HUES48 (cell line): ENCODE measurements around the gene VSX1.

ENCODE experiments used
- H3K27ac ChIP-seq: one replicate; pipeline ENCODE4 v1.7.0; 2013; ENCODE audit warnings: low read depth, low read length, inconsistent platforms
- H3K27me3 ChIP-seq: 2 replicates; pipeline ENCODE4 v1.6.1; 2013; ENCODE audit warnings: mild to moderate bottlenecking, low read length; ENCODE audit not compliant: control insufficient read depth, insufficient read depth
- H3K36me3 ChIP-seq: 2 replicates; pipeline ENCODE4 v1.6.1; 2013; ENCODE audit warnings: low read length; ENCODE audit not compliant: control insufficient read depth, insufficient read depth
- H3K4me1 ChIP-seq: 2 replicates; pipeline ENCODE4 v1.6.1; 2013; ENCODE audit warnings: mild to moderate bottlenecking, low read length; ENCODE audit not compliant: control insufficient read depth, insufficient read depth
- H3K4me3 ChIP-seq: 2 replicates; pipeline ENCODE4 v1.5.1; 2013; ENCODE audit warnings: mild to moderate bottlenecking, low read depth, low read length
- H3K9ac ChIP-seq: 2 replicates; pipeline ENCODE4 v1.6.1; 2013; ENCODE audit warnings: mild to moderate bottlenecking, low read depth, low read length, moderate library complexity
- H3K9me3 ChIP-seq: 2 replicates; pipeline ENCODE4 v1.6.1; 2013; ENCODE audit warnings: low read length; ENCODE audit not compliant: control insufficient read depth, insufficient read depth

The VSX1 gene

GRCh38 chr20:25117990-25118389 lies 36.0 kb upstream of the VSX1 start:
- no peaks in the 10 kb centered on the region for H3K9me3 ChIP-seq

GRCh38 chr20:25116739-25117458 lies 35.0 kb upstream of the VSX1 start:
- no peaks in the 10 kb centered on the region for H3K36me3 ChIP-seq
- no peak overlapping the region for H3K9ac ChIP-seq
- H3K4me1 ChIP-seq: no peaks in the 10 kb centered on the region
- no peaks in the 10 kb centered on the region for H3K9me3 ChIP-seq
- no peak overlapping the region for H3K4me3 ChIP-seq
- H3K27ac ChIP-seq: no peak overlapping the region
- no peaks in the 10 kb centered on the region for H3K27me3 ChIP-seq

More at GRCh38 chr20:25117990-25118389, 36.0 kb upstream of the VSX1 start:
- H3K36me3 ChIP-seq: no peaks in the 10 kb centered on the region
- H3K27ac ChIP-seq: no peak overlapping the region
- no peaks in the 10 kb centered on the region for H3K27me3 ChIP-seq
- no peak overlapping the region for H3K4me3 ChIP-seq
- no peaks in the 10 kb centered on the region for H3K4me1 ChIP-seq
- H3K9ac ChIP-seq: no peak overlapping the region

- Histone ChIP-seq H3K4me3 (no peak overlapping the region), H3K9ac (no peak overlapping the region), H3K4me1 (no peaks in the 10 kb centered on the region), H3K27ac (no peak overlapping the region), H3K36me3 (no peaks in the 10 kb centered on the region), H3K27me3 (no peaks in the 10 kb centered on the region), H3K9me3 (no peaks in the 10 kb centered on the region)
Observed at GRCh38 chr20:25103526-25103925, 21.6 kb upstream of the VSX1 start.

- Histone ChIP-seq H3K4me1 (no peaks in the 10 kb centered on the region), H3K4me3 (no peak overlapping the region), H3K9me3 (no peaks in the 10 kb centered on the region), H3K27me3 (no peaks in the 10 kb centered on the region), H3K27ac (no peak overlapping the region), H3K9ac (no peak overlapping the region), H3K36me3 (no peaks in the 10 kb centered on the region)
Observed at GRCh38 chr20:25100914-25101313, 19.0 kb upstream of the VSX1 start.

GRCh38 chr20:25099601-25100140 lies 17.7 kb upstream of the VSX1 start:
- no peaks in the 10 kb centered on the region for H3K9me3 ChIP-seq

GRCh38 chr20:25097498-25097897 lies 15.6 kb upstream of the VSX1 start:
- no peak overlapping the region for H3K9ac ChIP-seq
- H3K36me3 ChIP-seq: no peaks in the 10 kb centered on the region
- no peaks in the 10 kb centered on the region for H3K4me1 ChIP-seq
- H3K27me3 ChIP-seq: no peaks in the 10 kb centered on the region
- no peaks in the 10 kb centered on the region for H3K9me3 ChIP-seq
- no peak overlapping the region for H3K27ac ChIP-seq
- H3K4me3 ChIP-seq: no peak overlapping the region

More at GRCh38 chr20:25099601-25100140, 17.7 kb upstream of the VSX1 start:
- H3K4me1 ChIP-seq: no peaks in the 10 kb centered on the region
- H3K4me3 ChIP-seq: no peak overlapping the region
- H3K27ac ChIP-seq: no peak overlapping the region
- H3K27me3 ChIP-seq: no peaks in the 10 kb centered on the region
- no peak overlapping the region for H3K9ac ChIP-seq
- no peaks in the 10 kb centered on the region for H3K36me3 ChIP-seq

- Histone ChIP-seq H3K4me1 (no peaks in the 10 kb centered on the region), H3K36me3 (no peaks in the 10 kb centered on the region), H3K27me3 (peaks cover 45% of the 10 kb centered on the region), H3K9ac (no peak overlapping the region), H3K9me3 (no peaks in the 10 kb centered on the region), H3K4me3 (no peak overlapping the region), H3K27ac (no peak overlapping the region)
Observed at GRCh38 chr20:25090492-25091429, 8.8 kb upstream of the VSX1 start.

GRCh38 chr20:25089662-25090061 lies 7.7 kb upstream of the VSX1 start:
- H3K9me3 ChIP-seq: no peaks in the 10 kb centered on the region
- H3K4me1 ChIP-seq: no peaks in the 10 kb centered on the region
- H3K27me3 ChIP-seq: peaks cover 56% of the 10 kb centered on the region
- H3K4me3 ChIP-seq: no peak overlapping the region
- no peak overlapping the region for H3K9ac ChIP-seq
- H3K36me3 ChIP-seq: no peaks in the 10 kb centered on the region
- no peak overlapping the region for H3K27ac ChIP-seq

GRCh38 chr20:25089096-25089495 lies 7.2 kb upstream of the VSX1 start:
- peaks cover 4% of the 10 kb centered on the region for H3K4me1 ChIP-seq
- H3K36me3 ChIP-seq: no peaks in the 10 kb centered on the region
- H3K4me3 ChIP-seq: no peak overlapping the region
- peaks cover 62% of the 10 kb centered on the region for H3K27me3 ChIP-seq
- H3K27ac ChIP-seq: no peak overlapping the region
- H3K9me3 ChIP-seq: no peaks in the 10 kb centered on the region
- H3K9ac ChIP-seq: no peak overlapping the region

GRCh38 chr20:25088267-25088666 lies 6.3 kb upstream of the VSX1 start:
- Histone ChIP-seq H3K4me1 (peaks cover 12% of the 10 kb centered on the region), H3K27me3 (peaks cover 70% of the 10 kb centered on the region), H3K36me3 (no peaks in the 10 kb centered on the region), H3K9ac (no peak overlapping the region), H3K4me3 (no peak overlapping the region), H3K27ac (no peak overlapping the region), H3K9me3 (no peaks in the 10 kb centered on the region)
